HG03175 (cell line): ENCODE measurements around the gene RNASE2.
A peak's percentile ranks its signal among the peaks of the same experiment; 100 is the strongest.
"Not testable (repeated sequence)": the region's sequence is repeated elsewhere in the genome, so short reads cannot be mapped to it uniquely, and the experiment has no call there.

Experiments
- ATAC-seq: cut with Tn5 transposase; IDR thresholded peaks from one replicate; pipeline ENCODE4 v1.9.1; 2021; ENCODE audit warnings: mild to moderate bottlenecking, moderate library complexity; ENCODE audit not compliant: unreplicated experiment

Gene RNASE2

GRCh38 chr14:20954736-20955537 is at the start of gene RNASE2:
TSS of gene RNASE2 (plus strand) at chr14:20955487. CDS start at chr14:20955772, 285 bp downstream.
- ATAC-seq: not testable (repeated sequence)

GRCh38 chr14:20905676-20906075 is 49.6 kb upstream of the RNASE2 start:
- no peak for ATAC-seq

- no peak for ATAC-seq
Observed at GRCh38 chr14:20907214-20907613, 48.1 kb upstream of the RNASE2 start.

- not testable (repeated sequence) for ATAC-seq
Observed at GRCh38 chr14:20910822-20911221, 44.5 kb upstream of the RNASE2 start.

- not testable (repeated sequence) for ATAC-seq
Observed at GRCh38 chr14:20919038-20919756, 36.1 kb upstream of the RNASE2 start.

- ATAC-seq: not testable (repeated sequence)
Observed at GRCh38 chr14:20923766-20924297, 31.5 kb upstream of the RNASE2 start.

- no peak for ATAC-seq
Observed at GRCh38 chr14:20934148-20934762, 21.0 kb upstream of the RNASE2 start.

GRCh38 chr14:20935303-20935984 is 19.8 kb upstream of the RNASE2 start:
- no peak for ATAC-seq

GRCh38 chr14:20945146-20945545 is 10.1 kb upstream of the RNASE2 start:
- not testable (repeated sequence) for ATAC-seq

- ATAC-seq: not testable (repeated sequence)
Observed at GRCh38 chr14:20946707-20947106, 8.6 kb upstream of the RNASE2 start.

- not testable (repeated sequence) for ATAC-seq
Observed at GRCh38 chr14:20955538-20955873, 219 bp downstream of the RNASE2 start.

GRCh38 chr14:20956376-20956976 is 1.2 kb downstream of the RNASE2 start:
- ATAC-seq: no peak

GRCh38 chr14:20958946-20959345 is 3.7 kb downstream of the RNASE2 start:
- not testable (repeated sequence) for ATAC-seq

- ATAC-seq: no peak
Observed at GRCh38 chr14:20969336-20969735, 14.0 kb downstream of the RNASE2 start.

GRCh38 chr14:20970647-20970982 is 15.3 kb downstream of the RNASE2 start:
- no peak for ATAC-seq

GRCh38 chr14:20970983-20971704 is 15.9 kb downstream of the RNASE2 start:
- peak; percentile 91 for ATAC-seq

- peak; percentile 27 for ATAC-seq
Observed at GRCh38 chr14:20971705-20972021, 16.4 kb downstream of the RNASE2 start.

GRCh38 chr14:20973501-20973900 is 18.2 kb downstream of the RNASE2 start:
- ATAC-seq: no peak

- ATAC-seq: no peak
Observed at GRCh38 chr14:20976291-20976690, 21.0 kb downstream of the RNASE2 start.

- ATAC-seq: no peak
Observed at GRCh38 chr14:20978687-20979086, 23.4 kb downstream of the RNASE2 start.
